ENCODE measurements around the gene FKBP6. TPM values are rescaled to one million over a fixed set of nuclear protein-coding genes. Genes with fewer than 3 reads are reported as not detected.

FKBP6 gene
- total RNA-seq, 2 experiments from 2014 or later: not detected

DNA sequence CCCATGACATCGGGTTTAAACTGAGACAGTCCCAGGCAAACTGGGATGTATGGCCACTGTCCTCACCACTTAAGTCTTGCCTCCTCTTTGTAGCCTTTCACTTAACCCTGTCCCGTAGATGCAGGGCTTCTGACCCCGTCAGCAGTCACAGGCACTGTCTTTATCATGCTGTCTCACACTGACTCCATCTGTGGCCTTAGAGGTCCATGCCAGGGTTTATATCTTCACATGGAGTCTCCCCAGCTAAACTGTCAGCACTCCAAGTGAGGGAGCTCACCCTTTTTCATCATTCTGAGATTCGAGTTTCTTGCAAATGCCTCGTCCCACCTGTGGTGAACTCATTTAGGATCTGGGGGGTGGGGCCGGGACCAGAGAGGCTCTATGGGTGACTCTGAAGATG, 2.8 kb downstream of the FKBP6 start:
- CTCF ChIA-PET: no interaction called here
- Mint-ChIP-seq H3K4me1 (peaks cover 1% of the 10 kb centered on the region), H3K9me3 (ENCODE audit: low read depth) (no peaks in the 10 kb centered on the region), H3K27me3 (peaks cover 3% of the 10 kb centered on the region), H3K36me3 (no peaks in the 10 kb centered on the region), H3K27ac (no peak overlapping the region), H3K4me3 (no peak overlapping the region)
- DNase-seq (no peak), ATAC-seq (no peak)

DNA sequence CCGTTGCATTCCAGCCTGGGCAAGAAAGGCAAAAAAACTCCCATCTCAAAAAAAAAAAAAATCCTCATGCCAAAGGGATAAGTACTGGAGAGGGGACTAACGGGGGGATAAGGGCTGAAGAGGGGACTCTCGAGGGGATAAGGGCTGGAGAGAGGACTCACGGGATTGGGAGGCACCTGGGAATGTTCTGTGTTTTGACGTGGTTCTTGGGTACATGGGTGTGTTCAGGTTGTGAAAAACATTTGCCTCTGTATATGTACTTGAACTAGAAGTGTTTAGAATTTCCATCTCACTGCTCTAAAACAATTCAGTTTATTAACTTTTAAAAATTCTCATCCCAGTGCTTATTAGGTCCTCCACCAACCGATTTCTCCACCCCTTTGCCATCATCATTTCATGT, 4.5 kb downstream of the FKBP6 start:
- peaks cover 7% of the 10 kb centered on the region for H3K27me3 Mint-ChIP-seq
- no peak overlapping the region for H3K27ac Mint-ChIP-seq
- H3K4me3 Mint-ChIP-seq: no peak overlapping the region
- peaks cover 1% of the 10 kb centered on the region for H3K4me1 Mint-ChIP-seq
- no peaks in the 10 kb centered on the region for H3K9me3 Mint-ChIP-seq (ENCODE audit: low read depth)
- DNase-seq: no peak
- ATAC-seq: no peak
- CTCF ChIA-PET: no interaction called here
- H3K36me3 Mint-ChIP-seq: no peaks in the 10 kb centered on the region

DNA sequence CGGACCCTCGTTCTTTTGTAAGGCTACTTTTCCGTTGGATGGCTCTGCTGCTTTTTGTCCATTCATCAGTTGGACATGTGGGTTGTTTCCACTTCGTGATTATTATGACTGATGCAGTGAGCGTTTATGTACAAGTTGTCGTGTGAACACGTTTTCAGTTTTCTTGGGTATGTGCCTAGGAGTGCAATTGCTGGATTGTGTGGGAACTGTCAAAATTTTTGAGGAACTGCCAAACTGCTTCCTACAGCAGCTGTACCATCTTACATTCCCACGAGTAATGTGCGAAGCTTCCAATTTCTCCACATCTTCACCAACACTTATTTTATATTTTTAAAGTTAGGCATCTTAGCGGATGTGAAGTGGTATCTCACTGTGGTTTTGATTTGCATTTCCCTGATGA, 10.4 kb downstream of the FKBP6 start:
- Mint-ChIP-seq H3K27ac (no peak overlapping the region), H3K9me3 (ENCODE audit: low read depth) (no peaks in the 10 kb centered on the region), H3K4me1 (peaks cover 2% of the 10 kb centered on the region), H3K36me3 (no peaks in the 10 kb centered on the region), H3K27me3 (peaks cover 16% of the 10 kb centered on the region), H3K4me3 (no peak overlapping the region)
- ATAC-seq (no peak), DNase-seq (no peak)
- CTCF ChIA-PET: interaction anchor here (4.0 kb wide), 1 partner anchor 14 kb away, joined by 17 read pairs; no protein-coding TSS in a partner anchor

DNA sequence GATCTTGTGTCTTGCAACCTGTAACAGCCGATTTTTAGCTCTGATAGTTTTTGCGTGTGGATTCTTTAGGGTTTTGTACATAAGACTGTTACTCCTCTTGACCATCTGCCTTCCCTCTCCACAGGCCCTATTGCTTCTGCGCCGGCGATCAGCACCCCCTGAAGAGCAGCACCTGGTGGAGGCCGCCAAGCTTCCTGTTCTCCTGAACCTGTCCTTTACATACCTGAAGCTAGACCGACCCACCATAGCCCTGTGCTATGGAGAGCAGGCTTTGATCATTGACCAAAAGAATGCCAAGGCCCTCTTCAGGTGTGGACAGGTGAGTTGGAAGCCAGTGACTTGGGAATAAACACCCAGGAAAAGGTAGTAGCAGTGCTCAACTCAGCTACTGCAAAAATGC, 12.6 kb downstream of the FKBP6 start:
- Mint-ChIP-seq H3K4me3 (no peak overlapping the region), H3K36me3 (no peaks in the 10 kb centered on the region), H3K9me3 (ENCODE audit: low read depth) (no peaks in the 10 kb centered on the region), H3K27ac (no peak overlapping the region), H3K4me1 (peaks cover 2% of the 10 kb centered on the region), H3K27me3 (peaks cover 20% of the 10 kb centered on the region)
- DNase-seq (no peak), ATAC-seq (no peak)
- CTCF ChIA-PET: interaction anchor here (1.9 kb wide), 1 partner anchor 17 kb away, joined by 4 read pairs; no protein-coding TSS in a partner anchor

DNA sequence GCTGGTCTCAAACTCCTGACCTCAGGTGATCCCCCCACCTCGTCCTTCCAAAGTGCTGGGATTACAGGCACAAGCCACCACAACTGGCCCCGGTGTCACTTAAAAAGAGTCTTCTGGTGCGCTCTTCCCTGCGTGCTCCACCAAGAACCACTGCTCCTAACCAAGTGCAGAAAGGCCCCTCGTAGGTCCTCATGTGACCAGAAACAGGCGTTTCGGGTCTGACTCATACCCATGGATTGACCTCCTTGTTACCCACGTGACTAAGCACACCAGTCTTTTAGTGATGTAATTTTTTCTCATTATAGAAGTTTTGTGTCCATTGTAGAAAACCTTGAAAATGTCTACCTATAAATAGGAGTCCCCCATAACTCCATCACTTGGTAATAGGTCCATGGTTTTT, 13.9 kb downstream of the FKBP6 start:
- H3K27me3 Mint-ChIP-seq: peaks cover 19% of the 10 kb centered on the region
- no peaks in the 10 kb centered on the region for H3K36me3 Mint-ChIP-seq
- H3K27ac Mint-ChIP-seq: no peak overlapping the region
- H3K4me3 Mint-ChIP-seq: no peak overlapping the region
- CTCF ChIA-PET: interaction anchor here (1.9 kb wide), 1 partner anchor 18 kb away, joined by 4 read pairs; no protein-coding TSS in a partner anchor
- H3K4me1 Mint-ChIP-seq: peaks cover 2% of the 10 kb centered on the region
- no peak for ATAC-seq
- no peaks in the 10 kb centered on the region for H3K9me3 Mint-ChIP-seq (ENCODE audit: low read depth)
- DNase-seq: no peak

DNA sequence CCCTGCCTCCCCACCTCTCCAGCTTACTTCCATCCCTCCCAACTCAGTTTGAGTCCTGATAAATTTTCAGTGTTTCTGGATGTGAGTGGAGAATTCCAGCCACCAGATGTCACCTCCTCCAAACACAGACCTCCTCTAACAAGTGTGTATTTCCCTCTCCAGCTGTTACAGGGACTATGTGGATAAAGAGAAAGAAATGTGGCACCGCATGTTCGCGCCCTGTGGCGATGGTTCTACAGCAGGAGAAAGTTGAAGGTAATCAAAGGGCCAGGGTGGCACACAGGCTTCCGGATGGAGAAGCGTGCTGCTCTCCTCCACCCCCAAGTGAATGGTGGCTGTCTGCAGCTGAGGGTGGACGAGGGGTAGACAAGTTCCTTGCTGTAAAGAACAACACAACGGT, 14.7 kb downstream of the FKBP6 start:
- Mint-ChIP-seq H3K27me3 (peaks cover 18% of the 10 kb centered on the region), H3K9me3 (ENCODE audit: low read depth) (no peaks in the 10 kb centered on the region), H3K4me3 (no peak overlapping the region), H3K4me1 (peaks cover 2% of the 10 kb centered on the region), H3K27ac (no peak overlapping the region), H3K36me3 (no peaks in the 10 kb centered on the region)
- no peak for ATAC-seq
- no peak for DNase-seq
- CTCF ChIA-PET: interaction anchor here (0.6 kb wide), 1 partner anchor 154 kb away, joined by 4 read pairs; no protein-coding TSS in a partner anchor

DNA sequence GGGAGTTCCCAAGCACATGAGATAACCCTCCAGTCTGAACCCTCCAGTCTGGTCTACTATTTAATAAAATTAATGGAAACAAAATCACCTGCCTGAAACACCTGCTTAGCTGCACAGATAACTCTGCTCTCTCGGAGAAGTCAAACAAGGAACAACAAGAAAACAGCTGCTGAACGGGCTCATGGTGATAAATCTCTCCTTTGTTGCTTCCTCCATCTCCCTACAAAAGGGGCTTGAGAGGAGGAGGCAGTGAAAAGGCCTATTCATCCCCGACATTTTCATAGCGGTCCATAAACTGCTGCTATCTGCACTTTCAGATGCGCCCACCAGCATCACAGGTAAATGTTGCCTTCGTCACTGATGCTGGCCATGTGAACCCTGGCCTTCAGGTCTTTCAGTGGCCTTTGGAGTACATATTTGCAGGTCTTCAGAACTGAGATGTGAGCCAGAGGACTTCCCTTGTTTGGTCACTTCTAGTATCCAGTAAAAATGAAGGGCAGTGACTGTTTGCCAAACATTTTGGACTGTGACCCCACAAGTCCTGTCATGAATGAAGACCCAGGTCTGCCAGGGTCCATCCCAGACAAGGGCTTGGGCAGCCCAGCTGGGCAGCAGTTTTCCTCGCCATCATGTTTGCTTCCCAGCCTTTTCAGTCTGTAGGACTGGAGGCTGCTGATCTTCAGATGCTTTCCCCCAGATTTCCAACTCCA, 15.9 kb downstream of the FKBP6 start:
- no peaks in the 10 kb centered on the region for H3K36me3 Mint-ChIP-seq
- H3K27ac Mint-ChIP-seq: no peak overlapping the region
- DNase-seq (no peak), ATAC-seq (no peak)
- no peaks in the 10 kb centered on the region for H3K9me3 Mint-ChIP-seq (ENCODE audit: low read depth)
- peaks cover 19% of the 10 kb centered on the region for H3K27me3 Mint-ChIP-seq
- H3K4me3 Mint-ChIP-seq: no peak overlapping the region
- CTCF ChIA-PET: no interaction called here
- H3K4me1 Mint-ChIP-seq: peaks cover 2% of the 10 kb centered on the region

DNA sequence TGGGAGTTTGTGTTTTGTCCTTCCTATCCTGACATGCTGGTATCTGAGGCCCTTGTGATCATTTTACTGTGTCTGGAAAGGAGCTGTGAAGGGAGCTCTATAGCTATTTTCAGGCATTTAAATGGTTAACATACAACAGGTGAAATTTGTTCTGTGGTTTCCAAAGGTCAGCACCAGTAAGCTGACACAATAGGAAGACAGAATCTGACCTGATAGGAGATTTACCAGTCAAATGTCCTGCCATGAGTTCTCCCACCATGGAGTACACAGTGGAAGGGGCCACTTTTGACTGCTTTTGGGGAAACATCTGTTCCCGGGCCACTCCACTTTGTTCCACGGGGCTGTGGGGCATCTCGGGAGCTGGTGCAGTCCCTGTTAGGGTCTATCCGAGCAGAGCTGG, 17.6 kb downstream of the FKBP6 start:
- no peaks in the 10 kb centered on the region for H3K9me3 Mint-ChIP-seq (ENCODE audit: low read depth)
- H3K4me3 Mint-ChIP-seq: no peak overlapping the region
- DNase-seq (no peak), ATAC-seq (no peak)
- H3K4me1 Mint-ChIP-seq: peaks cover 2% of the 10 kb centered on the region
- no peaks in the 10 kb centered on the region for H3K36me3 Mint-ChIP-seq
- CTCF ChIA-PET: no interaction called here
- peaks cover 16% of the 10 kb centered on the region for H3K27me3 Mint-ChIP-seq
- no peak overlapping the region for H3K27ac Mint-ChIP-seq

DNA sequence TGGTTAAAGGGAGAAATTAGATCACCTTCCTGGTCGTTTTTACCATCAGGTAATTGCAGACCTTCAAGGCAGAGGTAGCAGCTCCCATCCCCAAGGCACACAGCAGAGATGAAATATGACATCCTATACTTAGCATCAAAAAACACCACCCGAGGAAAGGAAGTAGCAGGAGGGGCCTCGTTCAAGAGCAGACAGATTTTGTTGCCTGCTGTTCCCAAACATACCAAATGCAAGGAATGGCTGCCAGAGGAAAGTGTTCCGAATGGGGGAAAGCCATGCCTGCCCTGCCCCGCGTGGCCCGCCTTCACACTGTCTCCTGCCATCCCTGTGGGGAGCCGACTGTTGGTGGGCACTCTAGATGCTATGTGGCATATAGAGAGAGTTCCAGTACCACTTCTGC, 18.0 kb downstream of the FKBP6 start:
- Mint-ChIP-seq H3K4me3 (no peak overlapping the region), H3K36me3 (no peaks in the 10 kb centered on the region), H3K27me3 (peaks cover 16% of the 10 kb centered on the region), H3K27ac (no peak overlapping the region), H3K9me3 (ENCODE audit: low read depth) (no peaks in the 10 kb centered on the region), H3K4me1 (peaks cover 2% of the 10 kb centered on the region)
- DNase-seq (no peak), ATAC-seq (no peak)
- CTCF ChIA-PET: no interaction called here

DNA sequence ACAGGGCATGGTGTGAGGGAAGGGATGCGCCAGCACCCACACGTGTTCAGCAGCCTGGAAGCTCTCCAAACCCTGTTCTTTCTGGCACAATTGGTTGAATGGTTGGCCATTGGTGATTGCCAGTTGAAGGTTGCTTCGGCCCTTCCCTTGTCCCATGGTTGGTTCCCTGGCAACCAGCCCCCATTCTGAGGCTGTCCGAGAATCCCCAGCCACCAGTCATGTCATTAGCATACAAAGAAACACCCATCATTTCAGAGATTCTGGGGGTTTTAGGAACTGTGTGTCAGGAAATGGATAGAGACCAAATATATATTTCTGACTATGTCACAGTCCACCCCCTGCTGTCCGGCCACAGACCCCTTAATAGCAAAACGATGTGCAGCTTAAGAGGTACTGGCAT, 21.8 kb downstream of the FKBP6 start:
- Mint-ChIP-seq H3K36me3 (no peaks in the 10 kb centered on the region), H3K4me1 (peaks cover 2% of the 10 kb centered on the region), H3K9me3 (ENCODE audit: low read depth) (no peaks in the 10 kb centered on the region), H3K27me3 (peaks cover 7% of the 10 kb centered on the region), H3K4me3 (no peak overlapping the region), H3K27ac (no peak overlapping the region)
- CTCF ChIA-PET: no interaction called here
- no peak for ATAC-seq
- no peak for DNase-seq

DNA sequence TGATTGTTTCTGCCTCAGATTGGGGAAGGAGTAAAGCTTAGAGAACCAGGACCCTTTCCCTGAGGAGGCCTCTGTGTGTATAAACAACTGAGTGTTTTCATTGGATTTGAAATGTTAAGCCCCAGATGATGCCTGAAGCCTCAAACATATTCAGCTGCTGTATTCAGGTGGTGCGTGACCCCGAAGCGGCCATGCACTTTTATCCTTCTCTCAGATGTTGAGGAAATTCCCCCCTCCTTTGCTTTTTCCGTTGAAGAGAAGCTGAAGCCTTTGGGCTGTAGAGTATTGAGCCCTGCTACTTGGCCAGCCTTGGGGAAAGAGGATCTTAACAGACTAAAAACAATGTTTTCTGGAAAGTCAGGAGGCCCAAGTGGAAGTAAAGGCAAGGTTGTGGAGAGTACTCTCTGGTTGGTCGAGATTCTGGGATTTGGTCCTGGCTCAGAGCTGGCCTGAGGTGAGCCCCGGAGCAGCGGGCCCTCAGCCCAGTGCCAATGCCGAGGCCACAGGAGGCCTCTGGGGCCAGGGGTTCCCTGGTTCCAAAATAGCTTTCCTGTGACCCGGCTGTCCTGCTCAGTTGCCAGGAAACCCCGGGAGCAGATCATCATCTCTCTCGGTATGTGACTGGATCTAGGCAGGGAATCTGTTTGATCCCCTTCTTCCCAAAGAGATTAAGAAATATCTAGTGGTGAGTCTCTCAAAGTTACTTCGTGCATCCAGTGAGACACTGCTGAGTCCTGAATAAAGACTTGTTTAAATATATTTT, 22.5 kb downstream of the FKBP6 start:
- Mint-ChIP-seq H3K27me3 (peaks cover 7% of the 10 kb centered on the region), H3K9me3 (ENCODE audit: low read depth) (no peaks in the 10 kb centered on the region), H3K4me3 (no peak overlapping the region), H3K4me1 (peaks cover 2% of the 10 kb centered on the region), H3K27ac (no peak overlapping the region), H3K36me3 (no peaks in the 10 kb centered on the region)
- CTCF ChIA-PET: no interaction called here
- ATAC-seq (no peak), DNase-seq (no peak)

DNA sequence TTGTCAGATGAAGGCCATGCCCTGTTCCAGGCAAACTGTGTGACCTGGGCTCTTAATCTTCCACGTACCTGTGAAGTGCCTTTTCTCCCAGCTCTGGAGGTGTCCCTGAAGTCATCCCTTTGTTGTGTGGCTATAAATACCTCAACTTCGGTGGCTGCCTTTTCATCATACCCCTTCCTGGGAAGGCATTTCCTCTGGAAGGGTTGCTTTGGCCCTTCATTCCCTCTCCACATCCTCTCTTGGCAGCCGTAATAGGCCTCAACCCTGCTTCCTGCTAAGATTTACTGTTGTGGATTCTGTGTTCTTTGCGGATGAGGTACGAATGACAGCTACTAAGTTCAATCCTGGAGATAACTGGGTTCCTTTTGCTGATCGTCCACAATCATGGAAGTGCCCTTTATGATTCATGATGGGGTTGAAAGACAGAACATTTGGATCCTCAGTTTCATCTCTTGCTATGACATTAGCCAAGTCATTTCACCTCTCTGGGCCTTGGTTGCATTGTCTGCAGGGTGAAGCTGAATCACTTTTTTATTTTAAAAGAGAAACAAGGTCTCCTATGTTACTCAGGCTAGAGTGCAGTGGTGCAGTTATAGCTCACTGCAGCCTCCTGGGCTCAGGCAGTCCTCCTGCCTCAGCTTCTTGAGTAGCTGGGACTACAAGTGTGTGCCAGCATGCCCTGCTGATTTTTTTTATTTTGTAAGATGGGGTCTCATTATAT, 23.6 kb downstream of the FKBP6 start:
- ATAC-seq (no peak), DNase-seq (no peak)
- Mint-ChIP-seq H3K27me3 (peaks cover 4% of the 10 kb centered on the region), H3K4me3 (no peak overlapping the region), H3K4me1 (peaks cover 6% of the 10 kb centered on the region), H3K36me3 (no peaks in the 10 kb centered on the region), H3K9me3 (ENCODE audit: low read depth) (no peaks in the 10 kb centered on the region), H3K27ac (no peak overlapping the region)
- CTCF ChIA-PET: no interaction called here

DNA sequence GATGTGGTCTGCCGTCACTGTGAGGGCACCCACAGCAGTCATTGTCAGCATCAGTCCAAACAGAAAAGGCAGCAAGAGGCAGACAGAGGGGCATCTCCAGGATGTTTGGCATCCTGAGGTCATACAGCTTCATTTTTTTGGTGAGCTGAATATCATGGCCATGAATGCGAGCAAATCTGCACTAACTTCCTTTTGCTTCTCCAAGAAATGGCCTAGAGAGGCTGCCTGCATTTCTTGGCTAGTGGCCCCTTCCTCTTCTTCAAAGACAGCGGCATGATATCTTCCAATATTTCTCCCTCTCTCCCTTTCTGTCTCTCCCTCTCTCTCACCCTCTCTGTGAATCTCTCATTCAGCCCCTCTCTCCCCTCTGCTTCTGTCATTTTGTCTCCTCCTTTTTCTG, 24.8 kb downstream of the FKBP6 start:
- no peaks in the 10 kb centered on the region for H3K36me3 Mint-ChIP-seq
- H3K27ac Mint-ChIP-seq: no peak overlapping the region
- no peaks in the 10 kb centered on the region for H3K9me3 Mint-ChIP-seq (ENCODE audit: low read depth)
- DNase-seq (no peak), ATAC-seq (no peak)
- peaks cover 6% of the 10 kb centered on the region for H3K4me1 Mint-ChIP-seq
- peaks cover 3% of the 10 kb centered on the region for H3K27me3 Mint-ChIP-seq
- CTCF ChIA-PET: no interaction called here
- H3K4me3 Mint-ChIP-seq: no peak overlapping the region

DNA sequence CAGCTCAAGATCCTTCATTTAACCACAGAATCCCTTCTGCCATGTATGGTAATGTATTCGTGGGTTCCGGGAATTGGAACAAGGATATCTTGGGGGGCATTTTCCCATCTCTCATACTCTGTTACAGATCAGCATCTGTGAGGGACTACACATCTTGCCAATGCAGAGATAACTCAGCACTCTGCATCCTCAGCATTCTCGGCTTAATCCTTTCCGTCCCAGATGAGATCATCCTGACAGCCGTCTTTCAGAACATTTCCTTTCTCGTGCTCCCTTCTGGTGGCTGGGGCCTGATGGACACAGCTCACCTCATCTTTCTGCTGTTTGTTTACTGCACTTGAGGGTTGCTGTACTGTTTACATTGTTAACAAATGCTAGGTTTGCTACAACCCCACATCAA, 25.3 kb downstream of the FKBP6 start:
- ATAC-seq (no peak), DNase-seq (no peak)
- no peaks in the 10 kb centered on the region for H3K36me3 Mint-ChIP-seq
- CTCF ChIA-PET: no interaction called here
- H3K4me3 Mint-ChIP-seq: no peak overlapping the region
- peaks cover 6% of the 10 kb centered on the region for H3K4me1 Mint-ChIP-seq
- H3K27ac Mint-ChIP-seq: no peak overlapping the region
- H3K27me3 Mint-ChIP-seq: peaks cover 4% of the 10 kb centered on the region
- no peaks in the 10 kb centered on the region for H3K9me3 Mint-ChIP-seq (ENCODE audit: low read depth)
